ENCODE measurements around the gene MYOZ3. TPM values are rescaled to one million over a fixed set of nuclear protein-coding genes. Genes with fewer than 3 reads are reported as not detected.

Gene MYOZ3
- total RNA-seq, 2 donors from 2014 or later, result 0.12 to 0.32 TPM

DNA sequence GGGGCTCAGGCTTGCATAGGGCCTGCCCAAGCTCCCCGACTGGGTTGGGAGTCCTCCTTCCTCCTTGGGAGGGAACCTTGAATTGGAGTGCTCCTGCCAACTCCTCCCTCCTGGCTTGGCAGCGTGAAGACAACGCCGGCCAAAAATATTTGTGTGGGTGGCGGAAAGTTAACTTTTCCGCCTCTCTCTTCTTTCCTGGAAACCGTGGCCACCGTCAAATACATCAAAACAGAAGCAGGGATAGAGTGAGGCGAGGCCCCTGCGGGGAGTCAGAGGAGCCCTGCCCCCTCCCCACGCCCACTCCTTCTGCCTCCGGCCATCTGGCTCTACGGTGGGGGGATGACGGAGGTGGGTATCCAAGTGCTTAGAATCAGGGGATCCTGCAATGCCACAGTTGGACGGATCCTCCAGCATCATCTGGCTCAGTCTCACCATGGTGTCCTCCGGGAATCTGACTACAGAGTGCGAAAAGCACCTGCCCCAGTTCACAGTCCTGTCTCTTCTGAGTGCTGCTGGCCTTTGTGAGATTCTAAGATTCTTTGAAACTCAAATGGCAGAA is 45.8 kb upstream of the MYOZ3 start:
- TF ChIP-seq, protein P1, sequence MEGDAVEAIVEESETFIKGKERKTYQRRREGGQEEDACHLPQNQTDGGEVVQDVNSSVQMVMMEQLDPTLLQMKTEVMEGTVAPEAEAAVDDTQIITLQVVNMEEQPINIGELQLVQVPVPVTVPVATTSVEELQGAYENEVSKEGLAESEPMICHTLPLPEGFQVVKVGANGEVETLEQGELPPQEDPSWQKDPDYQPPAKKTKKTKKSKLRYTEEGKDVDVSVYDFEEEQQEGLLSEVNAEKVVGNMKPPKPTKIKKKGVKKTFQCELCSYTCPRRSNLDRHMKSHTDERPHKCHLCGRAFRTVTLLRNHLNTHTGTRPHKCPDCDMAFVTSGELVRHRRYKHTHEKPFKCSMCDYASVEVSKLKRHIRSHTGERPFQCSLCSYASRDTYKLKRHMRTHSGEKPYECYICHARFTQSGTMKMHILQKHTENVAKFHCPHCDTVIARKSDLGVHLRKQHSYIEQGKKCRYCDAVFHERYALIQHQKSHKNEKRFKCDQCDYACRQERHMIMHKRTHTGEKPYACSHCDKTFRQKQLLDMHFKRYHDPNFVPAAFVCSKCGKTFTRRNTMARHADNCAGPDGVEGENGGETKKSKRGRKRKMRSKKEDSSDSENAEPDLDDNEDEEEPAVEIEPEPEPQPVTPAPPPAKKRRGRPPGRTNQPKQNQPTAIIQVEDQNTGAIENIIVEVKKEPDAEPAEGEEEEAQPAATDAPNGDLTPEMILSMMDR (IDR thresholded peaks at IDR 0.05), result no peak
- Histone ChIP-seq H3K36me3 (no peaks in the 10 kb centered on the region), H3K9me3 (no peaks in the 10 kb centered on the region), H3K27ac (peak overlapping the region; percentile 7), H3K4me1 (peaks cover 29% of the 10 kb centered on the region), H3K9ac (ENCODE audit: low read depth in 2 of 2, low read length in 2 of 2) (peak overlapping the region in 1 of 2 donors; percentile 69), H3K27me3 (no peaks in the 10 kb centered on the region), H3K4me3 (no peak overlapping the region)
- intact Hi-C loops (cut with DNase I), result no loop called here
- DNase-seq, result peak; percentile 66

DNA sequence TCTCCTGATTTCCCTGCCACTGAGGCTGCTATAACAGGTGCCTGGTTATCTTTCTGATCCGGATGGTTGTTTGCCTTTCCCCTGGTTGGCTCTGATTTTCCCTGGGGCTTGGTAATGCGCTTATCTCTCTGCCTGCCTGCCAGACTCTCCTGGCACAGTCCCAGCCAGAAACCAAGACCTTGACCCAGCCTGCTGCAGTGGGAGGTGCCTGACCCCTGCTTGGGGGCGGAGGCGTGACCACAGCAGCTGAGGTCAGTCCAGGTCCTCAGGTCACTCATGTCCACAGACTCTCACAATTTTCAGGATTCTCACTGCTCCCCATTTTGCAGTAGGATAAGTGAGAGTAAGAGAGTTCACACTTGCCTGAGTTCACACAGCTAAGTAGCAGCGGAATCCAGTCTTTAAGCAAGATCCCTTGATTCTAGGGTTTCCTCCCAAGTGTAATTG is 45.0 kb upstream of the MYOZ3 start:
- DNase-seq, result peak; percentile 92
- no peaks in the 10 kb centered on the region for H3K27me3 ChIP-seq
- no peak overlapping the region for H3K4me3 ChIP-seq
- intact Hi-C loops (cut with DNase I), result no loop called here
- peak overlapping the region; percentile 5 to 49 for H3K9ac ChIP-seq (ENCODE audit: low read depth in 2 of 2, low read length in 2 of 2)
- peak overlapping the region; percentile 7 for H3K27ac ChIP-seq
- peaks cover 29% of the 10 kb centered on the region for H3K4me1 ChIP-seq
- H3K9me3 ChIP-seq, result no peaks in the 10 kb centered on the region
- TF ChIP-seq, protein P1 (IDR thresholded peaks at IDR 0.05), result no peak
- no peaks in the 10 kb centered on the region for H3K36me3 ChIP-seq

DNA sequence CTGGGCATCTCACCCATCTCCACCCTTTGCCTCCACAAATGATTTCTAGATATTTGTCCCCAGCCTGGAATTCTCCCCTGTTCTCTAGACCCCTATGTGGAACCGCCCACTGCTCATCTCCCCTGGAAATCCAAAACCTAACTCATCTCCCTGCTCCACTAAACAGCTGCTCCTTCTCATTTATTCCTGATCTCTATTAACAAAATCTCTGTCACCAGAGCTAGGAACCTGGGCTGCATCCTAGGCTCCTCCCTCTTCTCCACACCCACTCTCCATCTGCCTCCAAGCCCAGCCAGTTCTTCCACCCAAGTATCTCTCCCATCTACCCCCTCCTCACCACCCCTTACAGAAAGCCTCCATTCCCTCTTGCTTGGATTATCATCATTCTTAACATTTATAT is 44.5 kb upstream of the MYOZ3 start:
- intact Hi-C loops (cut with DNase I), result no loop called here
- Histone ChIP-seq H3K27me3 (no peaks in the 10 kb centered on the region), H3K9me3 (no peaks in the 10 kb centered on the region), H3K9ac (ENCODE audit: low read depth in 2 of 2, low read length in 2 of 2) (peak overlapping the region; percentile 5 to 49), H3K4me1 (peaks cover 29% of the 10 kb centered on the region), H3K4me3 (no peak overlapping the region), H3K27ac (peak overlapping the region; percentile 7), H3K36me3 (no peaks in the 10 kb centered on the region)
- TF ChIP-seq, protein P1 (IDR thresholded peaks at IDR 0.05), result no peak
- DNase-seq, result no peak

DNA sequence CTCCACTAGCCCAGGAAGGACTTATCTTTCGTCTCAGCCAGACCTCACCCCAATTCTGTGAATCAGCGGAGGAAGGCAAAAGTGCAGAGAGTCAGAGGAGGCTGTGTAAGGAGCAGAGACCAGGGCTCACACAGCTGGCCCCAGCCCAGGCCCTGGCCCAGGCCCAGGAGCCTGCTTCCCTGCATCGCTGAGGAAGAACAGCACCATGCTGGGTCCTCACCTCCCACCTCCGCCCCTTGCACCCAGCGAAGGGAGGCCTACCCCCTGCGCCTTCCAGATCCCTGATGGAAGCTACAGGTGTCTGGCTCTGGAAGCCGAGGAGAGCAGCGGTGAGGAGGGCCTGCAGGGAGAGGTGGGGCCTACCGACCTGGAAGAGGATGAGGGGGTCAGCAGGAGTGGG is 42.9 kb upstream of the MYOZ3 start:
- H3K9me3 ChIP-seq, result no peaks in the 10 kb centered on the region
- TF ChIP-seq, protein P1 (IDR thresholded peaks at IDR 0.05), result no peak
- no peak overlapping the region for H3K4me3 ChIP-seq
- no peaks in the 10 kb centered on the region for H3K27me3 ChIP-seq
- H3K27ac ChIP-seq, result no peak overlapping the region
- intact Hi-C loops (cut with DNase I), result no loop called here
- DNase-seq, result no peak
- H3K9ac ChIP-seq (ENCODE audit: low read depth in 2 of 2, low read length in 2 of 2), result no peak overlapping the region
- H3K36me3 ChIP-seq, result no peaks in the 10 kb centered on the region
- H3K4me1 ChIP-seq, result peaks cover 18% of the 10 kb centered on the region

DNA sequence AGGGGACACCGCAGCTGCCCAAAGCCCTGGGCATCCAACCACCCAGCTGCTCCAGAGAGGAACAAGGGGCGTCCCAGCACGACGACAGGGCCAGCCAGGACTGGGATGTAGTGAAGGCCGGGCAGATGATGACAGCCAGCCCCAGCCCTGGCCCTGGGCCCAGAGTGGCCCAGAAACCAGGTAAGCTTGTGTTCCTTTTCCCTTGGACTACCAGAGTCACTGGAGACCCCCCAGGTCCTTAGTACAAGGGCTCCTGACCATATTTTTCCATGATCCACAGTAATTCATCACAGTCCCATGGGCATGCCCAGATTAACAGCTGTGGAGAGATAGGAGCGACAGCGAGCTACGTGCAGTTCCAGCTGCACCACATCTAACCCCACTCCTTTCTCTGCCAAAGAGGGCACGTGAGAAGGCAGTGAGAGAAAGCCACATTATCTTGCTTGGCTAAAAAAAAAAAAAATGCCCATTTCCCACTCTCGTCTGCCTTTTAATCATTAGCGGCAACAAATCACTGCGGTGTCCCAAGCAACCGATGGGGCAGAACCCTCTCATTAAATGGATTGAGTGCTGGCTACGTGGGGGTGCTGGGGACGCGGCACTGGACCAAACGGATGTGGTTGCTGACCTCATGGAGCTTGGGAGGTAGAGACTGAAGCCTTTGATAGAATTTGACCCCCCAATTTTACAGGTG is 42.3 kb upstream of the MYOZ3 start:
- Histone ChIP-seq H3K4me1 (peaks cover 16% of the 10 kb centered on the region), H3K9me3 (no peaks in the 10 kb centered on the region)

More for the DNA sequence above, 42.3 kb upstream of the MYOZ3 start:
- H3K27ac ChIP-seq, result peak overlapping the region; percentile 5
- no peaks in the 10 kb centered on the region for H3K36me3 ChIP-seq
- intact Hi-C loops (cut with DNase I), result no loop called here
- H3K9ac ChIP-seq (ENCODE audit: low read depth in 2 of 2, low read length in 2 of 2), result peak overlapping the region in 1 of 2 donors; percentile 9
- TF ChIP-seq, protein P1 (IDR thresholded peaks at IDR 0.05), result no peak
- no peak for DNase-seq
- H3K27me3 ChIP-seq, result no peaks in the 10 kb centered on the region
- H3K4me3 ChIP-seq, result no peak overlapping the region
